ENCODE data around the gene ZNF592.
"Not testable (repeated sequence)": the region's sequence is repeated elsewhere in the genome, so short reads cannot be mapped to it uniquely, and the experiment has no call there.

The ZNF592 gene

GRCh38 chr15:84749111-84749991 is 959 bp downstream of the ZNF592 start:
- DNase-seq (ENCODE audit: low read depth in 2 of 2), result no peak

GRCh38 chr15:84750583-84751092 is 2.2 kb downstream of the ZNF592 start:
- no peak for DNase-seq (ENCODE audit: low read depth in 2 of 2)

- DNase-seq (ENCODE audit: low read depth in 2 of 2), result not testable (repeated sequence)
Measured at GRCh38 chr15:84751721-84752120, 3.3 kb downstream of the ZNF592 start.

- no peak for DNase-seq (ENCODE audit: low read depth in 2 of 2)
Measured at GRCh38 chr15:84752195-84752594, 3.8 kb downstream of the ZNF592 start.

- no peak for DNase-seq (ENCODE audit: low read depth in 2 of 2)
Measured at GRCh38 chr15:84752700-84753099, 4.3 kb downstream of the ZNF592 start.

- DNase-seq (ENCODE audit: low read depth in 2 of 2), result not testable (repeated sequence)
Measured at GRCh38 chr15:84754889-84755288, 6.5 kb downstream of the ZNF592 start.

GRCh38 chr15:84755736-84756527 is 7.5 kb downstream of the ZNF592 start:
- no peak for DNase-seq (ENCODE audit: low read depth in 2 of 2)

GRCh38 chr15:84759018-84759417 is 10.6 kb downstream of the ZNF592 start:
- DNase-seq (ENCODE audit: low read depth in 2 of 2), result no peak

GRCh38 chr15:84760219-84760618 is 11.8 kb downstream of the ZNF592 start:
- no peak for DNase-seq (ENCODE audit: low read depth in 2 of 2)

- no peak for DNase-seq (ENCODE audit: low read depth in 2 of 2)
Measured at GRCh38 chr15:84761607-84762131, 13.3 kb downstream of the ZNF592 start.

GRCh38 chr15:84762840-84763572 is 14.6 kb downstream of the ZNF592 start:
- no peak for DNase-seq (ENCODE audit: low read depth in 2 of 2)

GRCh38 chr15:84764585-84764984 is 16.2 kb downstream of the ZNF592 start:
- DNase-seq (ENCODE audit: low read depth in 2 of 2), result no peak

- no peak for DNase-seq (ENCODE audit: low read depth in 2 of 2)
Measured at GRCh38 chr15:84764989-84765388, 16.6 kb downstream of the ZNF592 start.

GRCh38 chr15:84765675-84766074 is 17.3 kb downstream of the ZNF592 start:
- DNase-seq (ENCODE audit: low read depth in 2 of 2), result no peak

- no peak for DNase-seq (ENCODE audit: low read depth in 2 of 2)
Measured at GRCh38 chr15:84766461-84767035, 18.2 kb downstream of the ZNF592 start.

GRCh38 chr15:84772031-84772430 is 23.6 kb downstream of the ZNF592 start:
- DNase-seq (ENCODE audit: low read depth in 2 of 2), result no peak

- DNase-seq (ENCODE audit: low read depth in 2 of 2), result no peak
Measured at GRCh38 chr15:84772467-84772866, 24.1 kb downstream of the ZNF592 start.

GRCh38 chr15:84773716-84774115 is 25.3 kb downstream of the ZNF592 start:
- no peak for DNase-seq (ENCODE audit: low read depth in 2 of 2)

GRCh38 chr15:84775867-84776449 is 27.6 kb downstream of the ZNF592 start:
- DNase-seq (ENCODE audit: low read depth in 2 of 2), result no peak

GRCh38 chr15:84778194-84778593 is 29.8 kb downstream of the ZNF592 start:
- DNase-seq (ENCODE audit: low read depth in 2 of 2), result no peak

- DNase-seq (ENCODE audit: low read depth in 2 of 2), result no peak
Measured at GRCh38 chr15:84780492-84780891, 32.1 kb downstream of the ZNF592 start.
